ENCODE measurements around the gene MYBBP1A.

The MYBBP1A gene

DNA sequence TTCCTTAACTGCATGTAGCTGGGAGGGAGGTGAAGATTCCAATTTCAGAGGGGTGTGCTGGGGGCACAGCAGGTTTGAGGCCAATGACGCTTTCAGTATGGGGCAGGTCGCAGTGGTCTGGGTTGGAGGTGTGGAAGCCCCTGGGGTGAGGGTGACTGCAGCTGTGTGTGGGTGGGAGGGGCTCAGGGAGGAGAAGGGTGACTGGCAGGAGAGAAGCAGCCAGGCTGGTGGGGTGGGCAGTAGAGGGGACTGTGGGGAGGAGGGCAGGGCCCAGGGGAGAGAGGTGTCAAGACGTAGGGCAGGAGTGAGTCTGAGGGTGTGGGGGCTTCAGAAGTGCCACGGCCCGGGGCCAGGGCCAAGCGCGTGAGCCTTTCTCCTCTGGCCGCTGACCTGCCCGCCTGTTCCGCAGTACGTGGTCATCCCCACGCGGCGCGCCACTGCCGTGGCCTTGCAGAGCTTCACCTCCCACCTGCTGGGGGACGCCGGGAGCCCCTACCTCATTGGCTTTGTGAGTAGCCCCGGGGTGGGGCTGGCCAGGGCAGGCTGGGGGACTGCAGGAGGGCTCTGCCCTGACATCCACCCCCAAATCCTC is 19.4 kb downstream of the MYBBP1A start:
- TF ChIP-seq CREB1 (IDR thresholded peaks at IDR 0.05; ENCODE audit: low read depth) (no peak), RAD21 (IDR thresholded peaks at IDR 0.05; ENCODE audit: low read depth) (no peak), CEBPB (IDR thresholded peaks at IDR 0.05) (no peak), TCF12 (IDR thresholded peaks at IDR 0.05; ENCODE audit: low read depth) (no peak), ZBTB7A (IDR thresholded peaks at IDR 0.05; ENCODE audit: low read depth) (no peak), REST (IDR thresholded peaks at IDR 0.05; ENCODE audit: low read depth) (no peak), EGR1 (IDR thresholded peaks at IDR 0.05) (no peak), TEAD4 (IDR thresholded peaks at IDR 0.05) (no peak), TAF1 (IDR thresholded peaks at IDR 0.05; ENCODE audit: low read depth) (no peak), FOXM1 (IDR thresholded peaks at IDR 0.05; ENCODE audit: borderline replicate concordance, low read depth) (no peak), EP300 (IDR thresholded peaks at IDR 0.05; ENCODE audit: borderline replicate concordance) (no peak)
- TF ChIP-seq, protein P1, sequence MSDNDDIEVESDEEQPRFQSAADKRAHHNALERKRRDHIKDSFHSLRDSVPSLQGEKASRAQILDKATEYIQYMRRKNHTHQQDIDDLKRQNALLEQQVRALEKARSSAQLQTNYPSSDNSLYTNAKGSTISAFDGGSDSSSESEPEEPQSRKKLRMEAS (IDR thresholded peaks at IDR 0.05): no peak

GRCh38 chr17:4534928-4535666 is 20.1 kb downstream of the MYBBP1A start:
- TF ChIP-seq CREB1 (IDR thresholded peaks at IDR 0.05; ENCODE audit: low read depth): no peak
- TF ChIP-seq, protein P1 (IDR thresholded peaks at IDR 0.05): no peak
- TF ChIP-seq EGR1 (IDR thresholded peaks at IDR 0.05): no peak
- TF ChIP-seq USF1 (IDR thresholded peaks at IDR 0.05): no peak
- TF ChIP-seq RAD21 (IDR thresholded peaks at IDR 0.05; ENCODE audit: low read depth): no peak
- TF ChIP-seq ZBTB7A (IDR thresholded peaks at IDR 0.05; ENCODE audit: low read depth): no peak
- TF ChIP-seq TAF1 (IDR thresholded peaks at IDR 0.05; ENCODE audit: low read depth): no peak
- no peak for TF ChIP-seq REST (IDR thresholded peaks at IDR 0.05; ENCODE audit: low read depth)
- no peak for TF ChIP-seq EP300 (IDR thresholded peaks at IDR 0.05; ENCODE audit: borderline replicate concordance)

GRCh38 chr17:4534515-4534914 is 20.7 kb downstream of the MYBBP1A start:
- TF ChIP-seq NFIC (IDR thresholded peaks at IDR 0.05): no peak
- TF ChIP-seq, protein P1 (IDR thresholded peaks at IDR 0.05): no peak
- no peak for TF ChIP-seq TCF12 (IDR thresholded peaks at IDR 0.05; ENCODE audit: low read depth)
- no peak for TF ChIP-seq EP300 (IDR thresholded peaks at IDR 0.05; ENCODE audit: borderline replicate concordance)
- TF ChIP-seq CEBPB (IDR thresholded peaks at IDR 0.05): no peak
- no peak for TF ChIP-seq FOXM1 (IDR thresholded peaks at IDR 0.05; ENCODE audit: borderline replicate concordance, low read depth)

GRCh38 chr17:4533523-4534504 is 21.4 kb downstream of the MYBBP1A start:
- TF ChIP-seq EP300 (IDR thresholded peaks at IDR 0.05; ENCODE audit: borderline replicate concordance) (no peak), TAF1 (IDR thresholded peaks at IDR 0.05; ENCODE audit: low read depth) (no peak), RAD21 (IDR thresholded peaks at IDR 0.05; ENCODE audit: low read depth) (no peak), REST (IDR thresholded peaks at IDR 0.05; ENCODE audit: low read depth) (no peak), NFIC (IDR thresholded peaks at IDR 0.05) (peak; percentile 29; the same call in 1 of the 2 replicates), FOXM1 (IDR thresholded peaks at IDR 0.05; ENCODE audit: borderline replicate concordance, low read depth) (no peak), YY1 (IDR thresholded peaks at IDR 0.05; ENCODE audit: low read depth) (no peak), CEBPB (IDR thresholded peaks at IDR 0.05) (no peak)

All from Ishikawa (cell line).